PC-9 (cell line): ENCODE data around the gene SLC44A3. TPM values are rescaled to one million over a fixed set of nuclear protein-coding genes. Genes with fewer than 3 reads are reported as not detected.

Source experiments
- BruUV-seq: library from RNA; stranded (reverse); fragments of 400-500 nt; replicated peaks from 2 replicates; lab custom pipeline; 2021; lab: Mats Ljungman, UMichigan
- CTCF ChIA-PET: fragments of 300-600 bp; sonication (Branson Sonifier 250); formaldehyde crosslinking; loops from one replicate; lab custom pipeline; 2022; ENCODE audit warnings: antibody characterized with exemption; lab: Charles Lee
- POLR2A ChIA-PET: fragments of 300-600 bp; sonication (Branson Sonifier 250); formaldehyde crosslinking; loops from one replicate; lab custom pipeline; 2022; ENCODE audit warnings: antibody characterized with exemption; ENCODE audit not compliant: unreplicated experiment; lab: Charles Lee
- DNase-seq, 2 experiments: peaks; one replicate each; pipeline versions ENCODE4 v3.0.0 to v3.0.0-alpha.2; 2015 to 2022; ENCODE audit warnings: mixed read lengths in 1 of 2
- H2AFZ ChIP-seq: fragments of 200-600 bp; sonication (generic); 2 replicates; pipeline ENCODE4 v1.8.1; 2017; ENCODE audit warnings: antibody characterized with exemption
- H3F3A ChIP-seq: fragments of 200-600 bp; sonication (generic); 2 replicates; pipeline ENCODE4 v1.8.1; 2017; ENCODE audit warnings: antibody characterized with exemption, mild to moderate bottlenecking, low read depth; ENCODE audit not compliant: insufficient read depth
- H3K27ac ChIP-seq: fragments of 200-600 bp; sonication (generic); 2 replicates; pipeline ENCODE4 v1.6.1; 2016; ENCODE audit warnings: mixed run types
- H3K27me3 ChIP-seq: fragments of 200-600 bp; sonication (generic); 2 replicates; pipeline ENCODE4 v1.6.1; 2016; ENCODE audit warnings: low read depth, mixed run types; ENCODE audit not compliant: insufficient read depth
- H3K36me3 ChIP-seq: fragments of 200-600 bp; sonication (generic); 2 replicates; pipeline ENCODE4 v1.6.1; 2016; ENCODE audit warnings: low read depth, mixed run types
- H3K4me1 ChIP-seq: fragments of 200-600 bp; sonication (generic); replicated peaks from 2 replicates; pipeline ENCODE4 v1.6.1; 2016; ENCODE audit warnings: mixed run types; ENCODE audit not compliant: insufficient read depth
- H3K4me2 ChIP-seq: fragments of 200-600 bp; sonication (generic); 2 replicates; pipeline ENCODE4 v1.6.1; 2017; ENCODE audit warnings: mixed run types
- H3K4me3 ChIP-seq: fragments of 200-600 bp; sonication (generic); 2 replicates; pipeline ENCODE4 v1.6.1; 2016; ENCODE audit warnings: mixed run types
- H3K79me2 ChIP-seq: fragments of 200-600 bp; sonication (generic); 2 replicates; pipeline ENCODE4 v1.6.1; 2017; ENCODE audit warnings: low read depth, mixed run types
- H3K9me2 ChIP-seq: fragments of 200-600 bp; sonication (generic); 2 replicates; pipeline ENCODE4 v1.8.1; 2017; ENCODE audit warnings: mild to moderate bottlenecking; ENCODE audit not compliant: insufficient read depth
- H3K9me3 ChIP-seq: fragments of 200-600 bp; sonication (generic); 2 replicates; pipeline ENCODE4 v1.8.1; 2016; ENCODE audit warnings: low read depth; ENCODE audit not compliant: insufficient read depth
- H4K20me1 ChIP-seq: fragments of 200-600 bp; sonication (generic); 2 replicates; pipeline ENCODE4 v1.8.1; 2017; ENCODE audit not compliant: insufficient read depth
- CTCF ChIP-seq: fragments of 200-600 bp; sonication (generic); conservative IDR thresholded peaks from 2 replicates; pipeline ENCODE4 v1.6.1; 2017; ENCODE audit warnings: mixed run types, antibody characterized with exemption, mild to moderate bottlenecking, moderate library complexity
- EZH2 ChIP-seq: fragments of 200-600 bp; sonication (generic); IDR thresholded peaks from 2 replicates; pipeline ENCODE4 v1.8.0; 2017; ENCODE audit warnings: antibody characterized with exemption, low read depth
- intact Hi-C: fragments of 100-400 bp; cut with micrococcal nuclease; formaldehyde crosslinking; loops from one replicate; pipeline ENCODE4 v1.10.0; 2022; ENCODE audit not compliant: unreplicated experiment
- total RNA-seq: library from RNA; stranded (reverse); gene quantifications from 2 replicates; pipeline ENCODE4 v1.2.3, GENCODE V29; 2021

Gene SLC44A3
- total RNA-seq, 1 experiment from 2014 or later, result 17.5 TPM

GRCh38 chr1:94858276-94858675, 38.1 kb downstream of the SLC44A3 start:
- H3K27ac ChIP-seq, result no peak overlapping the region
- H3K36me3 ChIP-seq, result peaks cover 9% of the 10 kb centered on the region; the same call in 1 of the 2 replicates
- BruUV-seq, result no TSS peak
- H3F3A ChIP-seq, result peaks cover 53% of the 10 kb centered on the region
- ChIA-PET CTCF (interaction anchor here (0.7 kb wide), 1 partner anchor 186 kb away, joined by 11 read pairs; no protein-coding TSS in a partner anchor), POLR2A (interaction anchor here (0.6 kb wide), 1 partner anchor 259 kb away, joined by 4 read pairs; no protein-coding TSS in a partner anchor)
- H3K9me2 ChIP-seq, result 0 out of 2 replicates have a peak, but pooled peaks cover 4% of the 10 kb centered on the region
- H3K27me3 ChIP-seq, result no peaks in the 10 kb centered on the region
- no peak overlapping the region for H3K4me2 ChIP-seq
- peak; percentile 17 to 56 for DNase-seq
- no peak overlapping the region for H3K4me3 ChIP-seq
- 0 out of 2 replicates have a peak, but pooled peaks cover 4% of the 10 kb centered on the region for H3K79me2 ChIP-seq
- TF ChIP-seq CTCF, result no peak
- no peak for TF ChIP-seq EZH2
- no peak overlapping the region for H2AFZ ChIP-seq
- peaks cover 73% of the 10 kb centered on the region for H3K4me1 ChIP-seq
- intact Hi-C loops, result no loop called here
- no peaks in the 10 kb centered on the region for H3K9me3 ChIP-seq
- H4K20me1 ChIP-seq, result no peaks in the 10 kb centered on the region

- peaks cover 73% of the 10 kb centered on the region for H3K4me1 ChIP-seq
- ChIA-PET POLR2A (no interaction called here), CTCF (interaction anchor here (0.5 kb wide), 1 partner anchor 60 kb away, joined by 5 read pairs; no protein-coding TSS in a partner anchor)
- no peak overlapping the region for H2AFZ ChIP-seq
- TF ChIP-seq EZH2, result no peak
- no peak for TF ChIP-seq CTCF
- peaks cover 53% of the 10 kb centered on the region for H3F3A ChIP-seq
- peaks cover 9% of the 10 kb centered on the region; the same call in 1 of the 2 replicates for H3K36me3 ChIP-seq
- H3K9me3 ChIP-seq, result no peaks in the 10 kb centered on the region
- H3K4me2 ChIP-seq, result no peak overlapping the region
- no peaks in the 10 kb centered on the region for H3K27me3 ChIP-seq
- H3K27ac ChIP-seq, result no peak overlapping the region
- no peaks in the 10 kb centered on the region for H4K20me1 ChIP-seq
- intact Hi-C loops, result no loop called here
- 0 out of 2 replicates have a peak, but pooled peaks cover 4% of the 10 kb centered on the region for H3K9me2 ChIP-seq
- no TSS peak for BruUV-seq
- H3K79me2 ChIP-seq, result 0 out of 2 replicates have a peak, but pooled peaks cover 4% of the 10 kb centered on the region
- DNase-seq, result no peak
- H3K4me3 ChIP-seq, result no peak overlapping the region
Observed at GRCh38 chr1:94859174-94859573, 39.0 kb downstream of the SLC44A3 start.

GRCh38 chr1:94862718-94863117, 42.6 kb downstream of the SLC44A3 start:
- intact Hi-C loops, result loop anchor here (2.0 kb wide), 2 partner anchors 64 to 216 kb away; partner anchors contain the start of gene CNN3
- DNase-seq, result peak; percentile 75 to 100
- CTCF ChIA-PET, result interaction anchor here (0.5 to 2.0 kb wide), 3 partner anchors 8 to 348 kb away, joined by 4 to 23 read pairs (median 12); no protein-coding TSS in a partner anchor
- H3K27me3 ChIP-seq, result no peaks in the 10 kb centered on the region
- H3K4me3 ChIP-seq, result peak overlapping the region; percentile 36
- H3K4me2 ChIP-seq, result peak overlapping the region; percentile 75
- peaks cover 34% of the 10 kb centered on the region for H3F3A ChIP-seq
- POLR2A ChIA-PET, result interaction anchor here (0.6 kb wide), 3 partner anchors 74 to 321 kb away, joined by 3 read pairs; partner anchors contain the start of gene F3
- no peaks in the 10 kb centered on the region for H4K20me1 ChIP-seq
- peak overlapping the region; percentile 96 for H3K27ac ChIP-seq
- H3K4me1 ChIP-seq, result peaks cover 58% of the 10 kb centered on the region
- H3K9me2 ChIP-seq, result no peaks in the 10 kb centered on the region
- H2AFZ ChIP-seq, result no peak overlapping the region
- H3K79me2 ChIP-seq, result peaks cover 12% of the 10 kb centered on the region; the same call in 1 of the 2 replicates
- H3K9me3 ChIP-seq, result no peaks in the 10 kb centered on the region
- peaks cover 23% of the 10 kb centered on the region for H3K36me3 ChIP-seq
- TF ChIP-seq EZH2 (no peak), CTCF (no peak)
- no TSS peak for BruUV-seq
